Activated naive CD4-positive, alpha-beta T cell treated with anti-CD3 and anti-CD28 coated beads, Interleukin-2, amount 50 U/mL, for 24 hours (primary cell): Measurements from ENCODE around the gene BRI3.
A peak's percentile ranks its signal among the peaks of the same experiment; 100 is the strongest.

Experiments
- H3K27ac Mint-ChIP-seq: one replicate; pipeline ENCODE4 v1.8.0; 2021; ENCODE audit warnings: mild to moderate bottlenecking, mixed read lengths
- H3K27me3 Mint-ChIP-seq: one replicate; pipeline ENCODE4 v1.8.0; 2021; ENCODE audit warnings: mixed read lengths
- H3K36me3 Mint-ChIP-seq: one replicate; pipeline ENCODE4 v1.8.0; 2021; ENCODE audit warnings: mixed read lengths
- H3K4me1 Mint-ChIP-seq: one replicate; pipeline ENCODE4 v1.8.0; 2021; ENCODE audit warnings: mixed read lengths
- H3K4me3 Mint-ChIP-seq: one replicate; pipeline ENCODE4 v1.8.0; 2021; ENCODE audit warnings: mild to moderate bottlenecking, mixed read lengths
- H3K9me3 Mint-ChIP-seq: one replicate; pipeline ENCODE4 v1.8.0; 2021; ENCODE audit warnings: mixed read lengths

The BRI3 gene, protein sequence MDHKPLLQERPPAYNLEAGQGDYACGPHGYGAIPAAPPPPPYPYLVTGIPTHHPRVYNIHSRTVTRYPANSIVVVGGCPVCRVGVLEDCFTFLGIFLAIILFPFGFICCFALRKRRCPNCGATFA

DNA sequence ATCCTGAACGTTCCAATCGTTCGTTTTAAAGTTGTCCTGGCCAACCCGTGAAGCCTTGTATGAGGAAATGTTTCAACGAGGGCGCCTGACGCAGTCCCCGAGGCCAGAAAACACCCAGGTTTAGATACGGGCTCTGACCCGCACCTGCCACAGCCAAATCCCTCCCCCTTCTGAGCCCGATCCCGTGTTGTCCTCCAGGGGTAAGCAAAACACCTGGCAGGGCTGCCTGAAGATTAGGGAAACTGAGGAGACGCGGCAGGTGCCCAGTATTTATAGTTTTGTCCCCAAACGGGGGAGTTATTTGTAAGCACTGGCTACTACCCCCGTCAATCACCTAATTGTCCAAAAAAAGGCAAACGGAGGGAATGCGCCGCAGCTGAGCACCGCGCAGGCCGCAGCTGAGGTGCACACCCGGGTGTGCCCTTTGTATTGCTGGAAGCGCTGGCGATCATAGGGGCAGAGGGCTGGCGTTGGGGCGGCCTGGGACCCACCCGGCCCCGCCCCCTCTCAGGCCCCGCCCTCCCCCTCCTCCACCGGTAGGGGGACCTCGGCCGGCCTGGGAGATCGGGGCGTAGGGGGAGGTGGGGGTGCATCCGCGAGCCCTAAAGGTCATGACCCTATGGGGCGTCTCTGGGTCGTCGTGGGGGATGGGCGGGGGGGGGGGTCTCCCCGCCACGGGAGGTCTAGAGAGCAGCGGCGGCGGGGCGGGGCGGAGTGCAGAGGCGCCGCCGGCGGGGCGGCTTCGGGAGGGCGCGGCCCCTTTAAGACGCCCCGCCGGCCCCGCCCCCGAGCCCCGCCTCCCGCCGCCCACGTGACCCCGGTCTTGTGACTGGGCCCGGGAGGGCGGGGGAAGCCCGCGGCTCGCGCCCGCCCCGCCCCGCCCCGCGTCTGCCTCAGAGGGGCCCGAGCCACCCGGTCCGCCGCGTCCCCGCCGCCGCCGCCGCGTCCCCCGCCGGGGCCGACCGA is at the start of gene BRI3:
Gene BRI3, plus strand, starts transcription at position 896 of the 966 bp plus-strand sequence. CDS start 110 bp downstream, outside the sequence.
- Mint-ChIP-seq H3K4me3 (peak within 1 kb of the TSS; percentile 88), H3K9me3 (no peaks in the 10 kb centered on the region), H3K27me3 (no peaks in the 10 kb centered on the region), H3K27ac (peak within 1 kb of the TSS; percentile 91), H3K4me1 (peaks cover 28% of the 10 kb centered on the region), H3K36me3 (no peaks in the 10 kb centered on the region)

DNA sequence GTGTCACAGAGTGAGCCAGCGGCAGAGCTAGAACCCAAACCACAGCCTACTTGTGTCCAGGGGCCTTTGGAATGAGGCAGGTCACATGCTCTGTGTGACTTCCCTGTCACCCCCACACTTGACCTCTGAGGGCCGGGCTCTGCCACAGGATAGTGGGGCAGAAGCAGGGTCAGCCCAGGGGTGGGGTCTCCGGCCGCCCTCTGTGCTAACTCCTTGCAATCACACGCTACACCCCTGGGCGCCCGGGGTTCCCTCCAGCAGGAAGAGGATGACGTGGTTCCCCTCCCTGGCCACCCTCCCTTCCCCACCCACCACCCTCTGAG is 49.3 kb upstream of the BRI3 start:
- H3K27ac Mint-ChIP-seq: no peak overlapping the region
- H3K9me3 Mint-ChIP-seq: no peaks in the 10 kb centered on the region
- H3K27me3 Mint-ChIP-seq: no peaks in the 10 kb centered on the region
- H3K4me3 Mint-ChIP-seq: no peak overlapping the region
- peaks cover 2% of the 10 kb centered on the region for H3K36me3 Mint-ChIP-seq
- no peaks in the 10 kb centered on the region for H3K4me1 Mint-ChIP-seq

DNA sequence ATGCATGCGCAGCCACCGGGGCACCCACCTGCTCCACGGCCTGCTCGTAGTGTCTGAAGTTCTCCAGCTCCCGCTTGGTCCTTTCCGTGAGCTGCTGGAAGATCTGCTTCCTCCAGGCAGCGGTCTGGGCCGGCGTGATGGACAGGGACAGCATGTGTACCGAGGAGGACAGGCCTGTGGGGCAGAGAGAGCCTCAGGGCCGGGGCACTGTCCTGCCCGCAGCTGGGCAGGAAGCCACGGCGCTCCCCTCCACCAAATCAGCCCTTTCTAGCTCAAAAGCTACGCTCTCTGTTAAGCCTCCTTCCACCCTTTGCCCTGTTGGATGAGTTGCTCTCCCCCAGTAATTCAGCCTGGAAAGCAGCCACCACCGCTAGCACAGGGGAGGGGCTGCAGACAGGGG is 48.7 kb upstream of the BRI3 start:
- Mint-ChIP-seq H3K36me3 (peaks cover 2% of the 10 kb centered on the region), H3K27me3 (no peaks in the 10 kb centered on the region)

DNA sequence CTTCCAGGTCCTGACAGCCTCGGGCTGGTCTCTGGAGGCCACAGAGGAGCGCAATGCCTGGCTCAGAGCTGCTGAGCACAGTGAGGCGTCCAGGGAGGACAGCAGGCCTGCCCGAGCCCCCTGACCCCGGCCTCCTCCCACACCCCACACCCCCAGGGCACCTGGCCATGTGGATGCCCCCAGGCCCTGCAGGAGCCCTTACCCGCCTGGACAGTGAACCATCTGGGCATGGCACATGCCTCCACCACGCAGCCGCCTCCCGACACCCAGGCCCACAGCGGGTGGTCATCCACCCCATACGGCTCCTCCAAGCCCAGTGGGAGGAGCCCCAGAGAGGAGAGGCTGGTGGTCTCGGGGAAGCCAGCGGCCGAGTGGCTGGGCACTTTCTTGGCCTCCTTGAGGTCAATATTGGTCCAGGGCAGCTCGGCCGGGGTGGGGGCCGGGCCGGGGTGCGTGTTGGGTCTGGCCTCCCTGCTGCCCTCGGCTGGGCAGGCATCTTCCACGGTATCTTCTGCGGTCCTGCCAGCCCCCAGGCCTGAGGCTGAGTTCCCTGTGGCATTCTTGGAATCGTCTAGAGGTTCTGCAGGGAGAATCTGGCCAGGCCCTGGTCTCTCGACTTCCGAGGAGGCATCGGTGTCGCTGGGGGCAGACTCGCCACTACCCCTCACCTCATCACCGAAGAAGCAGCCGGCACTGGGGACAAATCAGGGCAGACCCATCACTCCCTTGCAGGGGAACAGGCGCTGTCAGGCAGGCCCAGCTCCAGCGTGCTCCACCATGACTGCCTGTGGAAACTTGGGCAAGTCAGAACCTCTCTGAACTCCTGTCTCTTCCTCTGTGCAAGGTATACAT is 48.0 kb upstream of the BRI3 start:
- Mint-ChIP-seq H3K9me3 (no peaks in the 10 kb centered on the region), H3K27me3 (no peaks in the 10 kb centered on the region), H3K36me3 (peaks cover 2% of the 10 kb centered on the region), H3K27ac (no peak overlapping the region), H3K4me1 (no peaks in the 10 kb centered on the region), H3K4me3 (no peak overlapping the region)

More for the DNA sequence above, 48.7 kb upstream of the BRI3 start:
- no peaks in the 10 kb centered on the region for H3K4me1 Mint-ChIP-seq
- no peaks in the 10 kb centered on the region for H3K9me3 Mint-ChIP-seq
- H3K27ac Mint-ChIP-seq: no peak overlapping the region
- H3K4me3 Mint-ChIP-seq: no peak overlapping the region

DNA sequence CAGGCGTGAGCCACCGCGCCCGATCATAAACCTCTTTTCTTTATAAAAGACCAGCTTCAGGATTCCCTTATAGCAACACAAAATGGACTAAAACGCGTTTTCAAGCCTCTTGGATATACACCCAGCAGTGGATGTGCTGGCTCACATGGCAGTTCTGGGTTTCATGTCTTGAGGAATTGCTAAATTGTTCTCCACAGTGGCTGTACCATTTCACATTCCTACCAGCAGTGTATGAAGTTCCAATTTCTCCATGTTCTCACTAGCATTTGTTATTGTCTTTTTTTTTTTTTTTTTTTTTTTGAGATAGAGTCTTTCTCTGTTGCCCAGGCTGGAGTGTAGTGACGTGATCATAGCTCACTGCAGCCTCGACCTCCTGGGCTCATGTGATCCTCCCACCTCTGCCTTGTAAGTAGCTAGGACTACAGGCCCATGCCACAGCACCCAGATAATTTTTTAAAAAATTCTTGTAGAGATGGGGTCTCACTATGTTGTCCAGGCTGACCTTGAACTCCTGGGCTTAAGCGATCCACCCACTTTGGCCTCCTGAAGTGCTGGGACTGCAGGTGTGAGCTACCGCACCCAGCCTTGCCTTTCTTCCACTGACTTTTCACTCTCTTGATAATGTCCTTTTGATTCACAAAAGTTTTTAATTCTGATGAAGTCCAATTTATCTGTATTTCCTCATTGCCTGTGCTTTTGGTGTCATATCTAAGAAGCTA is 46.9 kb upstream of the BRI3 start:
- Mint-ChIP-seq H3K9me3 (no peaks in the 10 kb centered on the region), H3K27me3 (no peaks in the 10 kb centered on the region), H3K27ac (no peak overlapping the region), H3K4me1 (no peaks in the 10 kb centered on the region), H3K4me3 (no peak overlapping the region), H3K36me3 (peaks cover 4% of the 10 kb centered on the region)

DNA sequence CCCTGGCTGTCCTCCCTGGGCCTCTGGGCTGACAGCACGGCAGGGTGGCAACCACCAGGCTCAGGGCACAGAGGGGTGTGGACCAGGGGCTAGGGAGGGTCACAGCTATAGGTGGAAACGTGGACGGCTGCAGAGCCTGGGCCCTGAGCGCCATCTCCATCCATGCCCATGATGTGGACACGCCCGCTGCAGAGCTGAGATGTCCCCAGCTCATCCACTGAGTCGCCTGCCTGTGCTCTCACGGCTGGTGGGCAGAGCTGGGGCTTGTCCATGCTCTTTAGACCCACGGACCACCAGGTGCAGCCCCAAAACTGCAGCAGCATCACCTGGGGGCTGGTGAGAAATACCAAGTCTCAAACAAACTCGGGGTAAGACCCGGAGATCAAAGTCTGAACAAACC is 45.6 kb upstream of the BRI3 start:
- no peaks in the 10 kb centered on the region for H3K4me1 Mint-ChIP-seq
- H3K27ac Mint-ChIP-seq: no peak overlapping the region
- no peak overlapping the region for H3K4me3 Mint-ChIP-seq
- H3K36me3 Mint-ChIP-seq: peaks cover 4% of the 10 kb centered on the region
- H3K9me3 Mint-ChIP-seq: no peaks in the 10 kb centered on the region
- no peaks in the 10 kb centered on the region for H3K27me3 Mint-ChIP-seq

DNA sequence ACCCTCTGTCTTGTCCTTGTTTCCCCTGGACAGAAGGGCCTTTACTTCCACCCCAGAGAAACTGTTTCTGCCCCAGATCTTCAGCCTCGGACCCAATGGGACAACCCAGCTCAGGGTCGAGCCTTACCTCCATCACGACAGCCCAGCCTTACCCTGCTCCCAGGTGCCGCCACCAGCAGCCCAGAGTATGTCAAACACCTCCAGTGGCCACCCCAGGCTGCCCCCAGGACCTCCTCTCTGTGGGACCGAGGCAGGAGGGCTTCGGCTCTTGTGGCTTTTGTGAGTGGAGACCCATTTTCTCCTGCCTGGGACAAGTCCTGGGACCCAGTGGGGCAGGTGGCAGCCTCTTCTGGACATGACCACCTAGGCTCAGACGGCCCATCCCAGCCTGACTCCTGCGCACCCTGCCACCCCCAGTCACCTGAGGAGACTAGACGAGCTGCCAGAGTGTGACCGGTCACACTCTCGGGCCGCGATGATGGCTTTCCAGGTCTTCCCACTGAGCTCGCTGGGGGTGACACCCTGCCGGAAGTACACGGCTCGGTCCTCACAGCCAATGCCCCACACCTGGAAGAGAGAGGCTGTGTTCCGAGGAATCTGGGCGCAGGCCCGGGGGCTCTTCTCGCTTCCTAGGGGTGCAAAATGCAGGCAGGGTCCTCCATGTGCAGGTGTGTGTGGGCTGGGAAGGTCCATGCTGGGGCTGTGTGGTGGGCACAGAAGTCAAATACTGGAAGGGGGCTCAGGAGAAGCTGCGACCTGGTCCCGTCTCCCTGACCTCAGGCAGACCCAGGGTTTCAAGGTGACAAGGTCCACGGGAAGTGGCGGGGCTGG is 44.9 kb upstream of the BRI3 start:
- Mint-ChIP-seq H3K4me1 (peaks cover 4% of the 10 kb centered on the region), H3K9me3 (no peaks in the 10 kb centered on the region), H3K27me3 (no peaks in the 10 kb centered on the region), H3K4me3 (no peak overlapping the region), H3K27ac (no peak overlapping the region), H3K36me3 (peaks cover 4% of the 10 kb centered on the region)

DNA sequence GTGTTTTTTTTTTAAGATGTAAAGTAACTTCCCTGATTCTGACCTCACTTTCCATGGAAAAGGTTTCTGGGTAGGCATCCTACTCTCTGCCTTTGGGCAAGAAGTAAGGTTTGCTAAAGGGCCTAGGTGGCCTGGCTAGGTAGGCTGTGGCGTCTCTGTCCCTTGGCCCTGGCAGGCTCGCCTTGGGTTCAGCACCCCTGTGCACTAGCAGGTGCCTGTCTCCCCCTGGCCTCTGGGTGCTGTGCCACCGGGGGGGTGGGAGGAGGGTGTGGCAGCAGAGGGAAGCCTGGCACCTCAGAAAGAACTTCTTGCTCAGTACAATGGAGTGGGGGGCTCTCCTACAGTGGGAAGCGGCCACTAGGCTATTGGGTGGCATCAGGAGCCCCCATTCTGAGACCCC is 43.4 kb upstream of the BRI3 start:
- Mint-ChIP-seq H3K27ac (no peak overlapping the region), H3K36me3 (peaks cover 4% of the 10 kb centered on the region), H3K27me3 (no peaks in the 10 kb centered on the region), H3K9me3 (no peaks in the 10 kb centered on the region), H3K4me1 (peaks cover 4% of the 10 kb centered on the region), H3K4me3 (no peak overlapping the region)

DNA sequence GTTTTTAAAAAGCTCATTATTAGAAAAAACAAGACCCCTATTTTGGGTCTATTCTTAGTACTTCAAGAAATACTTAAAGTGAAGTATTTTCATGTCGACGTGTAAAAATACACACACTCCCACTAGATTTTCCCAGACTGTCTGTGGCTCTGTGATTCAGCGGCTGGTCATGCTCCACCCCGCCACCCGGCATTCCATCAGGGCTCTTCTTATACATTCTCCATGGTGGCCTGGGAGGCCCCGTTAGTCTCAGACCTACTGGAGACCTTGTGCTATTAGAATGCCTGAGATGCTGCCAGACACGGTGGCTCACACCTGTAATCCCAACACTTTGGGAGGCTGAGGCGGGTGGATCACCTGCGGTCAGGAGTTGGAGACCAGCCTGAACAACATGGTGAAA is 42.5 kb upstream of the BRI3 start:
- Mint-ChIP-seq H3K27ac (no peak overlapping the region), H3K36me3 (peaks cover 4% of the 10 kb centered on the region), H3K27me3 (no peaks in the 10 kb centered on the region), H3K4me1 (peaks cover 4% of the 10 kb centered on the region), H3K9me3 (no peaks in the 10 kb centered on the region), H3K4me3 (no peak overlapping the region)

DNA sequence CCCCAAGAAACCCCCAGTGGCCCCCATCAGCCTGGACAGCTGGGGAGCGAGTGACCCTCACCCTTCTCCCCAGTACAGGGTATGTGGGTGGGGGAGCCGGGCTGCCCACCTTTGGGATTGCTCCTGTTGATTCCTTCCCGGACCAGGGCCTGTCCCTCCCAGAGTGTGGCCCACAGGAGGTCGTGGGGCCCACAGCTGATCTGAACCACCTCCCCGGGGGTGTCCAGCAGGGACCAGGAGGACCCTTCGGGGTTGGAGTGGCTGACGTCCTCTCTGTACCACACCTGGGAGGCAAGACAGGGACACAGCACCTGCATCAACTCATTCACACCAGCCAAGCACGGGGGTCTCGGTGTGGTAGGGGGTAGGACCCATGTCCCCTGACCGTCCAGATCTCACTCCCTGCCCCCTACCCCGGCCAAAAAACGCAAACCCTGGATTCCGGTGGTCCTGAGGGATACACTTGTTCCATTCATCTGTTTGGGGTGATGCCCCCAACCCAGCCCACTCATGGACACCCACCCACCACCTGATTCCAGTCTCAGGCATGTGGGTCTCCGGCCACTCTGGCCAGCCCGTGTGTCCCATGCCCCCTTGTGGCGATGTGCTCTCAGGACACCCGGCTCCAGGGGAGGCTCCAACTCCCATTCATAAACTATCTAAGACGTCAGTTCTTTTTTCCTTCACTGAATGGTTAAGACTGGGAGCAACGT is 40.4 kb upstream of the BRI3 start:
- Mint-ChIP-seq H3K27ac (no peak overlapping the region), H3K9me3 (no peaks in the 10 kb centered on the region), H3K27me3 (no peaks in the 10 kb centered on the region), H3K36me3 (peaks cover 2% of the 10 kb centered on the region), H3K4me3 (no peak overlapping the region), H3K4me1 (peaks cover 13% of the 10 kb centered on the region)

DNA sequence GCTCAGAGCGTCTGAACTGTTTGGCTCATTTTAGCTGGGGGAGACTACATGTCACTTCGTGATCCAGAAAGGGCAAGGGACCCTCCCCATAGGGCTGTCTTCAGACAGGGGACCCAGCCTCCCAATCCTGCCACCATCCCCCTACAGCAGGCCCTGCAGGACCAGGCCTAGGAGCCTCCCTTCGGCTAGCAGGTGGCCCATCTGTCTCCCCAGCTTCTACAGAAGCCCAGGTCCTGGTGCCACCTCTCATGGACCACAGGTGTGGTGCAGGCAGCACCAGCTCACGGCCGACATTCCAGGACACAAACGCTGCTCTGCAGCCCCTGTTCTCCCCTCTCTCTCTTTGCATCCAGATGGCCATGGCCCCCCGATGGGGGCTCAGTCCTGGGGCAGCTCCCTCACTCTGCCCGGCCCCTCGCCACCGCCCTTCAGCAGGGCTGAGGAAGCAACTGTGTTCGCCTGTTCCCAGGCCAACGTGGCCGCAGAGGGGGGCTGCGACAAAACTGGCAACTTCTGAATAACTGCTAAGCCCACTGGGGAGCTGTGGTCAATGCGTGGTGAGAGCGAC is 39.7 kb upstream of the BRI3 start:
- H3K27ac Mint-ChIP-seq: no peak overlapping the region
- H3K36me3 Mint-ChIP-seq: peaks cover 2% of the 10 kb centered on the region
- H3K9me3 Mint-ChIP-seq: no peaks in the 10 kb centered on the region
- peaks cover 13% of the 10 kb centered on the region for H3K4me1 Mint-ChIP-seq
- no peaks in the 10 kb centered on the region for H3K27me3 Mint-ChIP-seq
- H3K4me3 Mint-ChIP-seq: no peak overlapping the region

DNA sequence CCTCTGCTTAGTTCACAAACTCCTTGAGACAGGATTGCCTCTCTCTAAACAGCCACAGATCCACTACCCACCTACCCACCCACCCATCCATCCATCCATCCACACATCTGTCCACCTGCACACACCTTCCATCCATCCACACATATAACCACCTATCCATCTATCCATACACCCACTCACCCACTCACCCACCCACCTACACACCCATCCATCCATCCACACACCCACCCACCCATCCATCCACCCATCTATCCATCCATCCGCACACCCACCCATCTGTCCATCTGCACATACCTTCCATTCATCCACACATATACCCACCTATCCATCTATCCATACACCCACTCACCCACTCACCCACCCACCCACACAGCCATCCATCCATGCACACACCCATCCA is 39.1 kb upstream of the BRI3 start:
- Mint-ChIP-seq H3K36me3 (peaks cover 2% of the 10 kb centered on the region), H3K4me1 (peaks cover 15% of the 10 kb centered on the region), H3K9me3 (no peaks in the 10 kb centered on the region), H3K27me3 (no peaks in the 10 kb centered on the region), H3K27ac (no peak overlapping the region), H3K4me3 (no peak overlapping the region)

DNA sequence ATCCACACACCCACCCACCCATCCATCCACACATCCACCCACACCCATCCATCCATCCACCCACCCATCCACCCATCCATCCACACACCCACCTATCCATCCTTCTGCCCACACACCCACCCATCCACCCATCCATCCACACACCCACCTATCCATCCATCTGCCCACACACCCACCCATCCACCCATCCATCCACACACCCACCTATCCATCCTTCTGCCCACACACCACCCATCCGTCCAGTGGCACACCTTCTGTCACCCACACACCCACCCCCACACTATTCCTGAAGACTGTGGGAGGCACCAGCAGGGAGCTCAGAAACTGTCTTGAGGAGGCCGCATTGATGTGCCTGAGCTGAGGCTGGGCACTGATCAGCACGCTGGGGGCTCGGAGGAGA is 38.6 kb upstream of the BRI3 start:
- Mint-ChIP-seq H3K4me3 (no peak overlapping the region), H3K27ac (no peak overlapping the region), H3K9me3 (no peaks in the 10 kb centered on the region), H3K36me3 (peaks cover 2% of the 10 kb centered on the region), H3K27me3 (no peaks in the 10 kb centered on the region), H3K4me1 (peaks cover 21% of the 10 kb centered on the region)

DNA sequence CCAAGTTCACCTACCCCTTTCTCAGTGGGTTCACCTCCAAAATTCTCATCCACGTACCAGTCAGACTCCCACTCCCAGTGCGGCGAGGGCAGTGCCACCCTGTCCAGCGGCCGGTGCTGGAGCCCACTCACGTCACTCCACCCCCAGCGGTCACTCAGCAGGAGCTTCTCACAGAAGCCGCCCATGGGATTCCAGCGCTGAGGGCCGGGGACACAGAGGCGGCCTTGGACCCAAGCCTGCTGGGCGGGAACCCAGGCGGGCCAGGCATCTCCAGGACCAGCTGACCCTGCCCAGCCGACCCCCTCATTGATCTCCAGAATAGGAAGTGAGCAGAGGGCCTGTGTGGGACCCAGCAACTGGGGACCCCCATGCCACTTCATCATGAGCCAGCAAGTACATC is 36.6 kb upstream of the BRI3 start:
- no peak overlapping the region for H3K27ac Mint-ChIP-seq
- peaks cover 40% of the 10 kb centered on the region for H3K4me1 Mint-ChIP-seq
- no peaks in the 10 kb centered on the region for H3K27me3 Mint-ChIP-seq
- H3K4me3 Mint-ChIP-seq: no peak overlapping the region
- H3K9me3 Mint-ChIP-seq: no peaks in the 10 kb centered on the region
- H3K36me3 Mint-ChIP-seq: peaks cover 3% of the 10 kb centered on the region
